Mesenchymal stem cell (in vitro differentiated cells and primary cell): ENCODE data around the gene ZNF580.

ENCODE experiments used
- DNase-seq: peaks from one replicate; pipeline ENCODE4 v3.0.0-alpha.2; 2013
- H2AFZ ChIP-seq: one replicate; pipeline ENCODE4 v1.6.1; 2013; ENCODE audit warnings: low read depth, mild to moderate bottlenecking, control low read depth, inconsistent platforms, low read length, moderate library complexity
- H2AK5ac ChIP-seq: 2 replicates; pipeline ENCODE4 v1.6.1; 2013; ENCODE audit warnings: low read length, moderate library complexity, mild to moderate bottlenecking, inconsistent platforms; ENCODE audit not compliant: severe bottlenecking
- H2BK120ac ChIP-seq: one replicate; pipeline ENCODE4 v1.6.1; 2013; ENCODE audit warnings: low read depth, mild to moderate bottlenecking, inconsistent platforms, low read length, moderate library complexity
- H2BK12ac ChIP-seq, 2 experiments: one replicate each; pipeline ENCODE4 v1.6.1; 2013; ENCODE audit warnings: inconsistent platforms in 2 of 2, low read length in 2 of 2, mild to moderate bottlenecking in 2 of 2, moderate library complexity in 2 of 2, control low read depth in 1 of 2
- H2BK15ac ChIP-seq: one replicate; pipeline ENCODE4 v1.6.1; 2013; ENCODE audit warnings: mild to moderate bottlenecking, low read depth, inconsistent platforms; ENCODE audit not compliant: poor library complexity, severe bottlenecking
- H2BK5ac ChIP-seq: 2 replicates; pipeline ENCODE4 v1.6.1; 2013; ENCODE audit warnings: low read depth, mild to moderate bottlenecking, low read length, control low read depth, inconsistent platforms; ENCODE audit not compliant: poor library complexity, severe bottlenecking
- H3K14ac ChIP-seq, 2 experiments: one replicate each; pipeline ENCODE4 v1.6.1; 2013; ENCODE audit warnings: inconsistent platforms in 2 of 2, low read length in 2 of 2, control low read depth in 1 of 2, mild to moderate bottlenecking in 1 of 2, moderate library complexity in 1 of 2
- H3K18ac ChIP-seq, 2 experiments: one replicate each; pipeline ENCODE4 v1.6.1; 2013; ENCODE audit warnings: inconsistent platforms in 2 of 2, low read length in 2 of 2, control low read depth in 1 of 2, low read depth in 1 of 2, mild to moderate bottlenecking in 1 of 2
- H3K23ac ChIP-seq, 2 experiments: one replicate each; pipeline ENCODE4 v1.6.1; 2013; ENCODE audit warnings: inconsistent platforms in 2 of 2, low read length in 2 of 2, mild to moderate bottlenecking in 2 of 2, moderate library complexity in 2 of 2, control low read depth in 1 of 2
- H3K27ac ChIP-seq: 2 replicates; pipeline ENCODE4 v1.5.1; 2013; ENCODE audit warnings: mild to moderate bottlenecking, moderate library complexity, low read length, control low read depth, inconsistent platforms; ENCODE audit not compliant: poor library complexity, severe bottlenecking
- H3K27me3 ChIP-seq, 2 experiments: 2 replicates each; pipeline versions ENCODE4 v1.6.1 to v1.7.0; 2013; ENCODE audit warnings: low read length in 2 of 2, mild to moderate bottlenecking in 2 of 2, moderate library complexity in 2 of 2, control low read depth in 1 of 2, inconsistent platforms in 1 of 2; ENCODE audit not compliant: control insufficient read depth in 1 of 2, insufficient read depth in 1 of 2
- H3K36me3 ChIP-seq, 2 experiments: 2 replicates each; pipeline versions ENCODE4 v1.6.1 to v1.7.0; 2013; ENCODE audit warnings: low read length in 2 of 2, control low read depth in 1 of 2, inconsistent platforms in 1 of 2, low read depth in 1 of 2, mild to moderate bottlenecking in 1 of 2; ENCODE audit not compliant: insufficient read depth in 2 of 2, control insufficient read depth in 1 of 2
- H3K4ac ChIP-seq, 2 experiments: one replicate each; pipeline ENCODE4 v1.6.1; 2013; ENCODE audit warnings: inconsistent platforms in 2 of 2, low read length in 2 of 2, mild to moderate bottlenecking in 2 of 2, moderate library complexity in 2 of 2, control low read depth in 1 of 2, low read depth in 1 of 2
- H3K4me1 ChIP-seq: 2 replicates; pipeline ENCODE4 v1.6.1; 2013; ENCODE audit warnings: low read depth, low read length, control low read depth; ENCODE audit not compliant: control insufficient read depth, insufficient read depth
- H3K4me2 ChIP-seq: 2 replicates; pipeline ENCODE4 v1.6.1; 2013; ENCODE audit warnings: low read length, mild to moderate bottlenecking, inconsistent platforms; ENCODE audit not compliant: poor library complexity, severe bottlenecking
- H3K4me3 ChIP-seq, 2 experiments: 2 replicates each; pipeline versions ENCODE4 v1.5.1 to v1.7.0; 2013; ENCODE audit warnings: low read length in 2 of 2, mild to moderate bottlenecking in 2 of 2, control low read depth in 1 of 2, low read depth in 1 of 2; ENCODE audit not compliant: insufficient read depth in 1 of 2
- H3K79me1 ChIP-seq: replicated peaks from 2 replicates; pipeline ENCODE4 v1.6.1; 2013; ENCODE audit warnings: mild to moderate bottlenecking, control low read depth, low read length, inconsistent platforms; ENCODE audit not compliant: poor library complexity, severe bottlenecking
- H3K9ac ChIP-seq: 2 replicates; pipeline ENCODE4 v1.7.0; 2013; ENCODE audit warnings: mild to moderate bottlenecking, low read length, moderate library complexity
- H3K9me3 ChIP-seq: 2 replicates; pipeline ENCODE4 v1.7.0; 2013; ENCODE audit warnings: mild to moderate bottlenecking, low read length; ENCODE audit not compliant: control insufficient read depth
- H4K8ac ChIP-seq: one replicate; pipeline ENCODE4 v1.6.1; 2013; ENCODE audit warnings: inconsistent platforms, mild to moderate bottlenecking, low read length, moderate library complexity
- H4K91ac ChIP-seq: one replicate; pipeline ENCODE4 v1.6.1; 2013; ENCODE audit warnings: mild to moderate bottlenecking, low read length, inconsistent platforms
- WGBS: methylation state at CpG from one replicate; pipeline ENCODE4 v1.1.7; 2013; ENCODE audit warnings: mixed read lengths; 5-methylcytosine and 5-hydroxymethylcytosine counted together

Gene ZNF580

DNA sequence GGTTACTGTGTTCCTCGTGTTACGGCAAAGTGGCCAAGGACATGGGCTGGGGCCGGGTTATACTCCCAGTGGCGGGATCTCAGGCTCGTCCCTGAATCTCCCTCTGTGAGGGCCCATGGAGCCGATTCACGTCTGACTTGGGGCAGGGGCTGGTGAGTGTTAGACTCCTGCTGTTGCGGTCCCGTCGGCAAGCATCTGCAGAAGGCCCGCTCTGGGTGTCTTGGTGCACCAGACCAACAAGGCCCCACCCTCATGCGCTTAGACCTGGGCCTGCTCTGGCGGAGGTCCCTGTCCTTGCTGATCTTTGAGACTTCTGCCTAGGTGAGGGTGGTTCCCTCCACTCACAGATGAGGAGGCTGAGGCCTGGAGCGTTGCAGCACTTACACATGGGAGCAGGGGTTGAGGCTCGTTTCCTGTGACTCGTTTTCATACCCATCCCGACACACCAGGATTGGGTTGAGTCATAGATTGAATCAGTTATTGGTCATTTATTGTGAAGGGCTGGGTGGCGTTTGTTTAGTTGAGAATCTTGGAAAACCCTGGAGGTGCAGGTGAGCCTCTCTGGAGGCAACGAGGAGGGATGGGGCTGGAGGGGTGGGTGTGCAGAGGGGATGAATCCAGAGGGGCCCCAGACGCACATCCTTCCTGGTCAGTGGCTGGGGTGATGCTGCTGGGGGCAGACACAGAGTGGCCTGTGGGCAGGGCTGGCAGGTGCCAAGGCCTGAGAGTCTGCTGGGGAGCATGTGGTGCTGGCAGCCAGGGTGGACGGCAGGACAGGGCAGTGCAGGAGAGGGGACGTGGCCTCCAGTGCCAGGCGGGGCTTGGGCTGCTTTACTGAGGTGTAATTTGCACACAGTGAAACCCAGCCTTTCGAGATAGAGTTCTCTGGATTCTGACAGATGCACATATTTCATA is 38.8 kb downstream of the ZNF580 start:
- no peak overlapping the region for H3K27ac ChIP-seq
- peaks cover 49% of the 10 kb centered on the region for H3K4me1 ChIP-seq
- no peak overlapping the region for H2BK5ac ChIP-seq
- no peak overlapping the region for H2BK15ac ChIP-seq
- peaks cover 56 to 67% of the 10 kb centered on the region in 2 experiments for H3K36me3 ChIP-seq
- H2AFZ ChIP-seq = no peak overlapping the region
- H3K79me1 ChIP-seq = peaks cover 4% of the 10 kb centered on the region
- H3K4ac ChIP-seq = no peak overlapping the region
- no peaks in the 10 kb centered on the region for H3K27me3 ChIP-seq
- H4K8ac ChIP-seq = no peak overlapping the region
- no peak overlapping the region for H3K4me3 ChIP-seq
- H2AK5ac ChIP-seq = no peak overlapping the region
- no peak for DNase-seq
- no peak overlapping the region for H3K9ac ChIP-seq
- no peak overlapping the region for H4K91ac ChIP-seq
- H2BK120ac ChIP-seq = no peak overlapping the region
- 79% methylated on average over 24 of the region's 24 CpGs for WGBS
- H3K14ac ChIP-seq = no peak overlapping the region
- H3K9me3 ChIP-seq = no peaks in the 10 kb centered on the region
- H3K23ac ChIP-seq = no peak overlapping the region
- H3K4me2 ChIP-seq = no peak overlapping the region
- H2BK12ac ChIP-seq = no peak overlapping the region
- no peak overlapping the region for H3K18ac ChIP-seq

DNA sequence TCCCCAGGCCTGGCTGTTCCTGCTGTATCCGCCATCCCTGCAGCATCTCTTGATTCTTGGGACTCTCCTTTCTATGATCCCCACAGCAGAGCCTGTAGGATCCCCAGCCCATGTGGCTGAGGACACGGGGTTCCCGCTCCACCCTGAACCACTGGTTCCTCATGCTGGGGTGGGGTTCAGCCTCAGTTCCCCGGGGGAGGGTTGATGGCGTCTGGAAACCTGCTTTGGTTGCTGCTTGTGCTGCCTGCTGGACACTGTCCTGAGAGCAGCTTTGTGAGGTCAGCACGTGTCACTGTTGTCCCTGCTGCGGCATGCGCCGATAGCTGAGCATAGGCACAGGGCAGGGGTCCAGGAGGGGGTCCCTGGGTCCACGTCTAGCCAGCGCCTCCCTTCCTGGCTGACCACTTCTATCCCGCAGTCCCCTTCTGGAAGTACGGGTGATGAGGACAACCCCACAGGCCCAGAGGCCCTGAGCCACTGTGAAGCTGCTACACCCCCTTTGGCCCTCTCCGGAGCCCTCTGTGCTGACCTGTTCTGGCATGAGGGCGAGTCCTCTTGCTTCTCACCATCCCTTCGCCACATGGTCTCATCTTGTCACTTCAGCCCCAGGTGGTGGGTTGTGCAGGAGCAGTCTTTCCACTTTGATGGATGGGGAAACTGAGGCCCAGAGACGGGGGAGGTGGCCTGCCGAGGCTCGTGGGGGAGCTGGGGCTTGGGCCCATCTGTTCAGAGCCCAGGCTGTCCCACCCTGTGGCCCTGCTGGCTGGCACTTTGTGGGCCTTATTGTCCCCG is 39.7 kb downstream of the ZNF580 start:
- Histone ChIP-seq H3K79me1 (peaks cover 10% of the 10 kb centered on the region), H3K9ac (peak overlapping the region; percentile 1), H3K4me3 (no peak overlapping the region), H4K8ac (no peak overlapping the region), H4K91ac (no peak overlapping the region), H2BK12ac (no peak overlapping the region), H2BK120ac (no peak overlapping the region), H3K9me3 (no peaks in the 10 kb centered on the region), H2AK5ac (peak overlapping the region; percentile 24), H3K4me1 (peaks cover 49% of the 10 kb centered on the region), H2AFZ (no peak overlapping the region), H3K14ac (no peak overlapping the region), H2BK5ac (no peak overlapping the region), H3K18ac (no peak overlapping the region), H3K27me3 (no peaks in the 10 kb centered on the region), H3K4me2 (no peak overlapping the region), H3K23ac (no peak overlapping the region), H3K27ac (peak overlapping the region; percentile 39), H2BK15ac (no peak overlapping the region), H3K36me3 (peaks cover 64 to 76% of the 10 kb centered on the region in 2 experiments), H3K4ac (no peak overlapping the region)
- no peak for DNase-seq
- 97% methylated on average over 20 of the region's 20 CpGs for WGBS

DNA sequence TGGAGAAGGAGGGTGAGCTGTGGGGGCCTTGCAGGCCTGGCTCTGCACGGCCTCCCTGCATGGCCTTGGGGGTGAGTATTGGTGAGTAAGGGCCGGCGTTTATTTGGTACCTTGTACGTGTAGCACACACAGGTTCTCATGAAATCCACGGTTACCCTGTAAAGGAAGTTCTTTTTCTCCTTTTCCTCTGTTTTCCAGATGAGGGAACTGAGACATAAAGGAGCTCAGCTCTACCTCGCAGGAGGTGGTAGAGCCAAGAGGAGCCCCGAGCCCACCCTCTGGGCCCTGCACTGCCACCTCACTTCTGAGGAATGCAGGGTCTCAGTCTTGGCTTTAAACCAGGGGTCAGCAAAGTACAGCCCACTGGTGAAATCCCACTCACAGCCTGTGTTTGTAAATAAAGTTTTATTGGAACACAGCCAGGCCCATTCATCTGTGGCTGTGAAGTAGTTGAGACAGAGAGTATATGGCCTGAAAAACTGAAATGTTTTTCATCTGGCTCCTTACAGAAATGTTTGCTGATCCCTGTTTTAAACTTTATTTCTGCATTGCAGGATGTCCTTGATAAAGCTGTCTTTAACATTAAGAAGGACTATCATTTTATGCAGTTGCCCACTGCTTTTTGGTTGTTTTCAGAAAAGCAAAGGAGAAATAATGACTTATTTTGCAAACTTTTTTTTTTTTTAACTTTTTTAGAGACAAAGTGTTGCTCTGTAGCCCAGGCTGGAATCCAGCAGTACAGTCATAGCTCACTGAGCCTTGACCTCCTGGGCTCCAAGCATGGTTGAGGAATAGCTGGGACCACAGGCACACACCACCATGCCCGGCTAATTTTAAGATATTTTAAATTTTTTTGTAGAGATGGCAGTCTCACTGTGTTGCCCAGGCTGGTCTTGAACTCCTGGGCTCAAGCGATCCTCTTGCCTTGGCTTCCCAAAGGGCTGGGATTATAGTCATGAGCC is 40.6 kb downstream of the ZNF580 start:
- no peak overlapping the region for H3K23ac ChIP-seq
- no peak overlapping the region for H3K4me2 ChIP-seq
- no peak overlapping the region for H3K18ac ChIP-seq
- no peak overlapping the region for H4K8ac ChIP-seq
- no peak for DNase-seq
- H3K4me1 ChIP-seq = peaks cover 48% of the 10 kb centered on the region
- H3K4me3 ChIP-seq = no peak overlapping the region
- WGBS = 94% methylated on average over 8 of the region's 9 CpGs
- no peak overlapping the region for H2BK15ac ChIP-seq
- no peak overlapping the region for H2BK5ac ChIP-seq
- peaks cover 16% of the 10 kb centered on the region for H3K79me1 ChIP-seq
- peaks cover 73 to 85% of the 10 kb centered on the region in 2 experiments for H3K36me3 ChIP-seq
- no peak overlapping the region for H2BK12ac ChIP-seq
- no peaks in the 10 kb centered on the region for H3K27me3 ChIP-seq
- H3K4ac ChIP-seq = no peak overlapping the region
- H2AFZ ChIP-seq = no peak overlapping the region
- no peak overlapping the region for H2AK5ac ChIP-seq
- no peaks in the 10 kb centered on the region for H3K9me3 ChIP-seq
- H3K14ac ChIP-seq = no peak overlapping the region
- H2BK120ac ChIP-seq = no peak overlapping the region
- peak overlapping the region; percentile 39 for H3K27ac ChIP-seq
- peak overlapping the region; percentile 38 for H3K9ac ChIP-seq
- H4K91ac ChIP-seq = no peak overlapping the region
